HepG2 (cell line): ENCODE data around the gene JSRP1. TPM values are rescaled to one million over a fixed set of nuclear protein-coding genes. Genes with fewer than 3 reads are reported as not detected.

Experiments used
- ATAC-seq: fragments of 200-7000 bp; cut with Tn5 transposase; 3 replicates; pipeline ENCODE4 v1.9.1; 2020; ENCODE audit warnings: mild to moderate bottlenecking, moderate library complexity
- BruUV-seq: library from RNA; stranded (reverse); fragments of 400-500 nt; replicated peaks from 2 replicates; lab custom pipeline; 2021; lab: Mats Ljungman, UMichigan
- CTCF ChIA-PET: fragments of 300-600 bp; formaldehyde crosslinking; extraction: SDS; loops from one replicate; lab custom pipeline; 2021; ENCODE audit warnings: low total read pairs, inconsistent platforms, low intra/inter-chr PET ratio; lab: Yijun Ruan, JAX
- POLR2A ChIA-PET: fragments of 350-600 bp; sonication (Branson Sonifier 250); formaldehyde crosslinking; loops from one replicate; lab custom pipeline; 2020; ENCODE audit warnings: antibody characterized with exemption, inconsistent platforms; lab: Yijun Ruan, JAX
- DNase-seq: peaks from one replicate; pipeline ENCODE4 v3.0.0-alpha.2; 2015; ENCODE audit warnings: low spot score
- FAIRE-seq: peaks from 3 replicates; lab custom pipeline; 2011; peaks lifted over from hg19 to GRCh38; lab: Jason Lieb, UNC
- H2AFZ ChIP-seq: one replicate; pipeline ENCODE4 v1.6.1; 2011; ENCODE audit warnings: low read length, inconsistent platforms
- H3K27ac ChIP-seq: fragments of 300-600 bp; 3 replicates; pipeline ENCODE4 v1.8.0; 2011; ENCODE audit warnings: mixed run types, mild to moderate bottlenecking, mixed read lengths, low read length, inconsistent platforms; ENCODE audit not compliant: insufficient read depth; ENCODE audit errors: extremely low read length
- H3K27me3 ChIP-seq, 2 experiments: fragments of 200-600 bp in 1 of 2; 2 replicates in 1 of 2; 3 replicates in 1 of 2; pipeline versions ENCODE4 v1.6.0 to v1.8.0; 2011; ENCODE audit warnings: low read length in 2 of 2, mild to moderate bottlenecking in 2 of 2, moderate library complexity in 2 of 2, inconsistent platforms in 1 of 2; ENCODE audit not compliant: insufficient read depth in 2 of 2, control insufficient read depth in 1 of 2
- H3K36me3 ChIP-seq, 2 experiments: fragments of 200-600 bp in 1 of 2; replicated peaks in 1 of 2; 2 replicates in 1 of 2; 3 replicates in 1 of 2; pipeline versions ENCODE4 v1.5.1 to v1.8.0; 2011; ENCODE audit warnings: low read length in 2 of 2, inconsistent platforms in 1 of 2; ENCODE audit not compliant: insufficient read depth in 2 of 2, control insufficient read depth in 1 of 2
- H3K4me1 ChIP-seq: 2 replicates; pipeline ENCODE4 v1.5.1; 2012; ENCODE audit warnings: low read length, inconsistent platforms; ENCODE audit not compliant: insufficient read depth
- H3K4me2 ChIP-seq: 2 replicates; pipeline ENCODE4 v1.6.0; 2011; ENCODE audit warnings: low read depth, low read length, inconsistent platforms
- H3K4me3 ChIP-seq, 3 experiments: fragments of 200-600 bp in 1 of 3; sonication (generic), shearing (Covaris generic) in 1 of 3; replicated peaks in 1 of 3; 2 replicates each; pipeline ENCODE4 v1.5.1; 2011 to 2016; ENCODE audit warnings: low read length in 3 of 3, inconsistent platforms in 2 of 3, low read depth in 2 of 3, mild to moderate bottlenecking in 2 of 3, control low read depth in 1 of 3, mixed read lengths in 1 of 3; ENCODE audit not compliant: insufficient read depth in 1 of 3
- H3K79me2 ChIP-seq: one replicate; pipeline ENCODE4 v1.6.1; 2011; ENCODE audit warnings: low read length, inconsistent platforms; ENCODE audit not compliant: insufficient read depth
- H3K9ac ChIP-seq: 2 replicates; pipeline ENCODE4 v1.6.0; 2011; ENCODE audit warnings: mild to moderate bottlenecking, low read depth, low read length, inconsistent platforms; ENCODE audit not compliant: insufficient read depth
- H3K9me3 ChIP-seq: 2 replicates; pipeline ENCODE4 v1.5.1; 2012; ENCODE audit warnings: mild to moderate bottlenecking, low read length
- H4K20me1 ChIP-seq: 2 replicates; pipeline ENCODE4 v1.6.0; 2011; ENCODE audit warnings: inconsistent platforms, mild to moderate bottlenecking, low read length, moderate library complexity; ENCODE audit not compliant: insufficient read depth
- RBM22 ChIP-seq: fragments of 200-400 bp; formaldehyde crosslinking; optimal IDR thresholded peaks from 2 replicates; pipeline ENCODE3; 2017; ENCODE audit warnings: mild to moderate bottlenecking, low read length, moderate library complexity
- TAF15 ChIP-seq: fragments of 200-400 bp; formaldehyde crosslinking; IDR thresholded peaks from one replicate; pipeline ENCODE4 v1.6.1; 2018; ENCODE audit warnings: mild to moderate bottlenecking, low read depth, low read length; ENCODE audit not compliant: poor library complexity, severe bottlenecking
- ZNF180 ChIP-seq: sonication (generic); formaldehyde crosslinking; IDR thresholded peaks from 2 replicates; pipeline ENCODE4 v1.4.0; 2020; ENCODE audit warnings: low read depth, missing genetic modification reagents, borderline replicate concordance
- ZNF564 ChIP-seq: sonication (generic); formaldehyde crosslinking; IDR thresholded peaks from 2 replicates; pipeline ENCODE4 v1.8.1; 2023; ENCODE audit warnings: mild to moderate bottlenecking, missing genetic modification reagents
- WGBS: methylation state at CpG from one replicate; pipeline ENCODE4 v1.1.6; 2017; ENCODE audit warnings: low lambda C conversion rate; 5-methylcytosine and 5-hydroxymethylcytosine counted together
- in situ Hi-C: cut with HindIII; loops from 2 replicates; pipeline ENCODE4 v1.10.0; 2017; ENCODE audit warnings: low pct_unique_long_range_greater_than_20kb; ENCODE audit not compliant: extremely low pct_ligation_motif_present
- intact Hi-C: fragments of 100-400 bp; cut with micrococcal nuclease; formaldehyde crosslinking; loops from one replicate; pipeline ENCODE4 v1.10.0; 2022; ENCODE audit not compliant: unreplicated experiment
- microRNA counts: library from miRNA; unstranded; fragments of <30 nt; microRNA quantifications from one replicate; lab custom pipeline; 2015
- microRNA-seq: library from miRNA; unstranded; fragments of <30 nt; microRNA quantifications from one replicate; pipeline ENCODE4, GENCODE V29; 2020
- polyA plus RNA-seq, 8 experiments: library from polyadenylated mRNA; depleted of rRNA in 3 of 8; stranded (reverse) in 7 of 8; unstranded in 1 of 8; fragments of >200 nt; fragmentation: Illumina TruSeq in 4 of 8; extraction: Trizol in 4 of 8; gene quantifications; 2 replicates each; pipeline versions ENCODE4 v1.2.1 to v1.2.3, GENCODE V29; 2011 to 2016; ENCODE audit warnings: low read depth in 4 of 8, missing spikeins in 1 of 8, mixed read lengths in 1 of 8; ENCODE audit not compliant: insufficient read depth in 1 of 8
- small RNA-seq, 3 experiments: library from RNA; depleted of rRNA; stranded (forward); fragments of <200 nt; gene quantifications; one replicate each; pipeline ENCODE3, GENCODE V24; 2012; ENCODE audit warnings: low read depth in 2 of 3, low replicate concordance in 1 of 3; ENCODE audit not compliant: insufficient read length in 3 of 3, insufficient read depth in 2 of 3
- total RNA-seq, 5 experiments: library from RNA; depleted of rRNA; stranded (reverse); fragments of >200 nt; fragmentation: Illumina TruSeq; extraction: Trizol; gene quantifications; 2 replicates each; pipeline ENCODE4 v1.2.3, GENCODE V29; 2016; ENCODE audit warnings: low read depth in 1 of 5
- TF ChIP-seq, protein P1 (sequence below): fragments of 450-650 bp; IDR thresholded peaks from 2 replicates; pipeline ENCODE4 v1.6.1; 2017

The JSRP1 gene
- total and polyA plus RNA-seq, 2 of the 13 experiments (the other 11 are each of a cell fraction or from before 2014, with no cell fraction given), result 0.16 to 0.38 TPM

GRCh38 chr19:2207008-2207407 lies 49.2 kb downstream of the JSRP1 start:
- no peak overlapping the region for H2AFZ ChIP-seq
- H3K9me3 ChIP-seq, result no peaks in the 10 kb centered on the region
- peaks cover 6% of the 10 kb centered on the region for H3K79me2 ChIP-seq
- FAIRE-seq, result no peak
- no peak overlapping the region for H3K4me2 ChIP-seq
- no TSS peak for BruUV-seq
- no peak overlapping the region for H3K4me3 ChIP-seq
- ChIA-PET POLR2A (no interaction called here), CTCF (no interaction called here)
- in situ Hi-C loops (no loop called here), intact Hi-C loops (no loop called here)
- TF ChIP-seq RBM22 (peak; percentile 43), ZNF180 (CRISPR knock-in tag) (no peak)
- peaks cover 38 to 82% of the 10 kb centered on the region in 2 experiments for H3K36me3 ChIP-seq
- peaks cover 1% of the 10 kb centered on the region; the same call in 1 of the 2 replicates for H4K20me1 ChIP-seq
- H3K4me1 ChIP-seq, result peaks cover 9% of the 10 kb centered on the region
- no peak overlapping the region for H3K27ac ChIP-seq
- WGBS, result 100% methylated on average over 9 of the region's 15 CpGs
- no peak for DNase-seq
- no peak overlapping the region for H3K9ac ChIP-seq
- H3K27me3 ChIP-seq, result no peaks in the 10 kb centered on the region
- no peak for ATAC-seq

GRCh38 chr19:2202366-2202765 lies 53.9 kb downstream of the JSRP1 start:
- 97% methylated on average over 15 of the region's 15 CpGs for WGBS
- no peak for ATAC-seq
- peaks cover 19% of the 10 kb centered on the region for H3K79me2 ChIP-seq
- H3K27me3 ChIP-seq, result no peaks in the 10 kb centered on the region
- peaks cover 17% of the 10 kb centered on the region; the same call in 1 of the 2 replicates for H4K20me1 ChIP-seq
- H3K36me3 ChIP-seq, result peaks cover 26 to 63% of the 10 kb centered on the region in 2 experiments
- intact Hi-C loops, result no loop called here
- TF ChIP-seq TAF15, result no peak
- TF ChIP-seq, protein P1, sequence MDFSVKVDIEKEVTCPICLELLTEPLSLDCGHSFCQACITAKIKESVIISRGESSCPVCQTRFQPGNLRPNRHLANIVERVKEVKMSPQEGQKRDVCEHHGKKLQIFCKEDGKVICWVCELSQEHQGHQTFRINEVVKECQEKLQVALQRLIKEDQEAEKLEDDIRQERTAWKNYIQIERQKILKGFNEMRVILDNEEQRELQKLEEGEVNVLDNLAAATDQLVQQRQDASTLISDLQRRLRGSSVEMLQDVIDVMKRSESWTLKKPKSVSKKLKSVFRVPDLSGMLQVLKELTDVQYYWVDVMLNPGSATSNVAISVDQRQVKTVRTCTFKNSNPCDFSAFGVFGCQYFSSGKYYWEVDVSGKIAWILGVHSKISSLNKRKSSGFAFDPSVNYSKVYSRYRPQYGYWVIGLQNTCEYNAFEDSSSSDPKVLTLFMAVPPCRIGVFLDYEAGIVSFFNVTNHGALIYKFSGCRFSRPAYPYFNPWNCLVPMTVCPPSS, result no peak
- no peak for TF ChIP-seq ZNF564
- TF ChIP-seq, all 625 proteins: peak for 0
- FAIRE-seq (no peak), DNase-seq (no peak)
- POLR2A ChIA-PET, result no interaction called here
- Histone ChIP-seq H3K9me3 (no peaks in the 10 kb centered on the region), H3K9ac (no peak overlapping the region), H3K4me3 (no peak overlapping the region), H3K4me2 (no peak overlapping the region), H3K27ac (no peak overlapping the region), H2AFZ (no peak overlapping the region), H3K4me1 (no peaks in the 10 kb centered on the region)
- in situ Hi-C loops, result no loop called here
- no TSS peak for BruUV-seq
- CTCF ChIA-PET, result no interaction called here

MicroRNA genes within 50 kb of the gene (microRNA counts, 767-probe panel; counts per million panel counts)
- microRNA hsa-miR-1227 (lab: Ali Mortazavi, UCI), result not detected

Small RNA genes within 50 kb of the gene (microRNA-seq; reads per million reads assigned to microRNA genes)
- 7.0 reads per million, percentile 40 among the genes with 10 or more reads in this experiment for gene MIR1227
- gene MIR4321, result not detected

Small RNA genes within 50 kb of the gene (small RNA-seq; reads per million reads assigned to genes)
- gene MIR1227, result 0 reads per million in 3 experiments

Other genes with a start within 250 kb of the JSRP1 start
- gene BTBD2, start 240.7 kb downstream of the JSRP1 start, total RNA-seq (2016; rRNA removed; fragmentation: Illumina TruSeq; extraction: Trizol), result 28.1 and 30.9 TPM in 2 replicates
- 45.3 and 45.6 TPM in 2 replicates for gene BTBD2, start 240.7 kb downstream of the JSRP1 start, polyA plus RNA-seq (2011; rRNA removed)
- 35.5 and 44.9 TPM in 2 replicates for gene MKNK2, start 205.2 kb downstream of the JSRP1 start, total RNA-seq (2016; rRNA removed; fragmentation: Illumina TruSeq; extraction: Trizol)
- 112 and 129 TPM in 2 replicates for gene MKNK2, start 205.2 kb downstream of the JSRP1 start, polyA plus RNA-seq (2011; rRNA removed)
- 3.5 and 4.3 TPM in 2 replicates for gene MOB3A, start 160.1 kb downstream of the JSRP1 start, total RNA-seq (2016; rRNA removed; fragmentation: Illumina TruSeq; extraction: Trizol)
- gene MOB3A, start 160.1 kb downstream of the JSRP1 start, polyA plus RNA-seq (2011; rRNA removed), result 17.8 and 20.3 TPM in 2 replicates
- gene IZUMO4, start 159.5 kb downstream of the JSRP1 start, total RNA-seq (2016; rRNA removed; fragmentation: Illumina TruSeq; extraction: Trizol), result 0.24 and 0.77 TPM in 2 replicates
- 3.9 and 4.1 TPM in 2 replicates for gene IZUMO4, start 159.5 kb downstream of the JSRP1 start, polyA plus RNA-seq (2011; rRNA removed)
- 73.5 and 82.6 TPM in 2 replicates for gene AP3D1, start 104.9 kb downstream of the JSRP1 start, total RNA-seq (2016; rRNA removed; fragmentation: Illumina TruSeq; extraction: Trizol)
- 68.0 and 78.6 TPM in 2 replicates for gene AP3D1, start 104.9 kb downstream of the JSRP1 start, polyA plus RNA-seq (2011; rRNA removed)
- 7.5 and 9.7 TPM in 2 replicates for gene DOT1L, start 92.5 kb downstream of the JSRP1 start, total RNA-seq (2016; rRNA removed; fragmentation: Illumina TruSeq; extraction: Trizol)
- 14.6 and 17.9 TPM in 2 replicates for gene DOT1L, start 92.5 kb downstream of the JSRP1 start, polyA plus RNA-seq (2011; rRNA removed)
- 108 and 130 TPM in 2 replicates for gene PLEKHJ1, start 20.1 kb downstream of the JSRP1 start, total RNA-seq (2016; rRNA removed; fragmentation: Illumina TruSeq; extraction: Trizol)
- gene PLEKHJ1, start 20.1 kb downstream of the JSRP1 start, polyA plus RNA-seq (2011; rRNA removed), result 70.5 and 89.7 TPM in 2 replicates
- 8.8 and 10.1 TPM in 2 replicates for gene SF3A2, start 19.6 kb downstream of the JSRP1 start, total RNA-seq (2016; rRNA removed; fragmentation: Illumina TruSeq; extraction: Trizol)
- 7.9 and 8.6 TPM in 2 replicates for gene SF3A2, start 19.6 kb downstream of the JSRP1 start, polyA plus RNA-seq (2011; rRNA removed)
- gene AMH, start 7.1 kb downstream of the JSRP1 start, total RNA-seq (2016; rRNA removed; fragmentation: Illumina TruSeq; extraction: Trizol), result 0.18 TPM in 1 of 2 replicates, not detected in the other
- 0.03 and 0.04 TPM in 2 replicates for gene AMH, start 7.1 kb downstream of the JSRP1 start, polyA plus RNA-seq (2011; rRNA removed)
- not detected in 2 replicates for gene PEAK3, start 25.8 kb upstream of the JSRP1 start, total RNA-seq (2016; rRNA removed; fragmentation: Illumina TruSeq; extraction: Trizol)
- gene PEAK3, start 25.8 kb upstream of the JSRP1 start, polyA plus RNA-seq (2011; rRNA removed), result not detected in 2 replicates
- not detected in 2 replicates for gene LINGO3, start 51.7 kb upstream of the JSRP1 start, total RNA-seq (2016; rRNA removed; fragmentation: Illumina TruSeq; extraction: Trizol)
- gene LINGO3, start 51.7 kb upstream of the JSRP1 start, polyA plus RNA-seq (2011; rRNA removed), result not detected in 2 replicates
- 140 and 152 TPM in 2 replicates for gene LSM7, start 72.2 kb upstream of the JSRP1 start, total RNA-seq (2016; rRNA removed; fragmentation: Illumina TruSeq; extraction: Trizol)
- gene LSM7, start 72.2 kb upstream of the JSRP1 start, polyA plus RNA-seq (2011; rRNA removed), result 197 and 205 TPM in 2 replicates
- 3.4 and 15.2 TPM in 2 replicates for gene SPPL2B, start 72.3 kb upstream of the JSRP1 start, total RNA-seq (2016; rRNA removed; fragmentation: Illumina TruSeq; extraction: Trizol)
- gene SPPL2B, start 72.3 kb upstream of the JSRP1 start, polyA plus RNA-seq (2011; rRNA removed), result 14.9 and 20.5 TPM in 2 replicates
- gene TMPRSS9, start 103.8 kb upstream of the JSRP1 start, total RNA-seq (2016; rRNA removed; fragmentation: Illumina TruSeq; extraction: Trizol), result 1.4 and 2.5 TPM in 2 replicates
- 5.2 and 11.1 TPM in 2 replicates for gene TMPRSS9, start 103.8 kb upstream of the JSRP1 start, polyA plus RNA-seq (2011; rRNA removed)
- gene TIMM13, start 171.2 kb upstream of the JSRP1 start, total RNA-seq (2016; rRNA removed; fragmentation: Illumina TruSeq; extraction: Trizol), result 108 and 116 TPM in 2 replicates
- 48.4 and 62.5 TPM in 2 replicates for gene TIMM13, start 171.2 kb upstream of the JSRP1 start, polyA plus RNA-seq (2011; rRNA removed)
- gene LMNB2, start 200.5 kb upstream of the JSRP1 start, total RNA-seq (2016; rRNA removed; fragmentation: Illumina TruSeq; extraction: Trizol), result 93.6 and 105 TPM in 2 replicates
- gene LMNB2, start 200.5 kb upstream of the JSRP1 start, polyA plus RNA-seq (2011; rRNA removed), result 77.2 and 89.7 TPM in 2 replicates
- gene GADD45B, start 219.7 kb upstream of the JSRP1 start, total RNA-seq (2016; rRNA removed; fragmentation: Illumina TruSeq; extraction: Trizol), result 3.2 and 4.6 TPM in 2 replicates
- 34.1 and 40.4 TPM in 2 replicates for gene GADD45B, start 219.7 kb upstream of the JSRP1 start, polyA plus RNA-seq (2011; rRNA removed)